Measurements from ENCODE around the gene PLPP4.

The PLPP4 gene

GRCh38 chr10:120457431-120458172, 575 bp downstream of the PLPP4 start:
- no peak for DNase-seq (ENCODE audit: low read depth in 2 of 2)

DNA sequence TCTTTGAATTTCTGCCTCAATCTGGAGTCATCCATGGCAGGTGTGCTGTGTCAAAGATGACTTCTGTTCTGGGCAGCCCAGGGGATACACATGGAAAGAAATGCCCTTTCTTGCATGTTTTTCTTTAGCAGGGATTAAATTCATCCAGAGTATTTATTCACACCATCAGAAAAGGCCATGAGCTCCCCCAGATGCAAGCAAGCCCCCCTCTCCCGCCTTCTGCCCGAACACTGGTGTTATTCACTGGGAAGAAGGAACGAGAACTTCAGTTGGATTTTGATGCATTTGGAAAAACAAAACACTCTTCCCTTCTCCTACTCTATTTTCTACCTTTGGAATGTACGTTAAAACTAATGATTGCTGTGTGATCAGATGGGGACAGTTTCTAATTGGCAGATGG, 1.4 kb downstream of the PLPP4 start:
- DNase-seq (ENCODE audit: low read depth in 2 of 2), result no peak

DNA sequence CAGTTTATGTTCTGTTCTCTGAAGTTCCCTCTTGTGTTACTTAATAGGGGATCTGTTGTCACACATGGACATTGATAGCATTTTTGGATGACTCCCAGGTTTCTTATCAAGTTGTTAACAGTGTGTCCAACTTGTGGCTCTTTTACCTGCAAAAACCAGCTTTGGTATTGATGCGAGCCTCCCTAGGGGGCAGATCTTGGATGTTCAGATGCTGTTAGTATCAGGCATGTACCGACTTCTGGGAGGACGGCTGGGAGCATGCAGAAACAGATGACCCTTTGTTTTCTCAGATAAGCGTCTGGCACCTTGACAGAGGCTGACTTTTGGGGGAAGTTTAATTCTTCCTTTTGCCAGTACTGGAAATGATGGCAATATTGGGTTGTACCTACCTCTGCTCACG, 2.2 kb downstream of the PLPP4 start:
- DNase-seq (ENCODE audit: low read depth in 2 of 2), result no peak

GRCh38 chr10:120460186-120460585, 3.2 kb downstream of the PLPP4 start:
- DNase-seq (ENCODE audit: low read depth in 2 of 2), result no peak

DNA sequence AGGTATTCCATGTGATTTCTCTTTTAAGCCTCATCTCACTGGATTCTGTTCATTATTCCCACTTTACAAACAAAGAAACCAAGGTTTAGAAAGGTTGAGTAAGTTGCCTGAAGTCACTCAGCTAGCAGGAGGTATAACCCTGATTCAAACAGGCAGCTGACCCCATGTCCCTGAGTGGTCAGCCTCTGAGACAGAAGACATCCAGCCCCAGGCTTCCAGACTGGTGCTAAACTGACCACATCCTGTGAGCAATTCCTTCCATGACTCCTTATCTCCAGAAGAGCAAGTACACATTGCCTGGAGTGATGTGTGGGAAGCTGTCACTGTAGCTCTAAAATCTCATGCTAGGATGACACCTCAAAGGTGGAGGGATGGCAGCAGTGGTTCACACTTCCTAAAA, 3.7 kb downstream of the PLPP4 start:
- DNase-seq (ENCODE audit: low read depth in 2 of 2), result no peak

GRCh38 chr10:120462018-120462682, 5.1 kb downstream of the PLPP4 start:
- DNase-seq (ENCODE audit: low read depth in 2 of 2), result no peak

GRCh38 chr10:120465138-120465537, 8.1 kb downstream of the PLPP4 start:
- no peak for DNase-seq (ENCODE audit: low read depth in 2 of 2)

DNA sequence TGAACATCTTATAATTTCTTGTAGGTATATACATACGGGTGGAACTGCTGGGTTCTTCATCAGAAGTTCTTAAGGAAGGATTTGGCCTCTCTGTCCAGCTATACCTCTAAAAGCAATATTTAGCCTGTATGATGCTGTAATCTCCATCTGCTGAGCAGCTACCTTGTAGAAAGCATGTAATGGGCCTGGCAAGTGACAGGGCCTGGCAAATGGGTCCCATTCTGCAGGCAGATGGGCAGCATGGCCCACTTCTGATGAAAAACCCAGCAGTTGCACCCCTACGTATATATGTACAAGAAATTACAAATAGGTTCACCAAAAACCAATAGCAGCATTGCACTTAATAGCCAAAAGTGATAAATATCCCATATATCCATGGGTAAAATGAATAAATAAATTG, 9.0 kb downstream of the PLPP4 start:
- no peak for DNase-seq (ENCODE audit: low read depth in 2 of 2)

- no peak for DNase-seq (ENCODE audit: low read depth in 2 of 2)
Measured at GRCh38 chr10:120473593-120473992, 16.6 kb downstream of the PLPP4 start.

DNA sequence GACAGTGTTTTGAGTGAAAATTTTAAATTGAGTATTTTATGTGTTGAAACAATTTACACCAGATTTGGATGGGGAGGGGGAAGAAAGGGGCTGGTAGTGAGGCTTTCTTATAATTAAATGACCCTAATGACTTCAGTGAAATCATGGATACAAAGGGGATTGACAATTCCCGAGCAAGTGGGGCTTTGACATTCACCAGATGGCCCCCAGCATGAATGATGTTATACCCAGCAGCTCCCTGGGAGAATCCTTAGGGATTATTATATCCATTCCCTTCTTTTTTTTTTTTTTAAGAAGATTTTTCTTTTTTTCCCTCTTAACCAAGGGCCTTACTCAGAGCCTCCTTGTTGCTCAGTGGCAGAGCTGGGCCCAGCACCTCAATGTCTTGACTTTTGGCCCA, 17.9 kb downstream of the PLPP4 start:
- DNase-seq (ENCODE audit: low read depth in 2 of 2), result no peak

DNA sequence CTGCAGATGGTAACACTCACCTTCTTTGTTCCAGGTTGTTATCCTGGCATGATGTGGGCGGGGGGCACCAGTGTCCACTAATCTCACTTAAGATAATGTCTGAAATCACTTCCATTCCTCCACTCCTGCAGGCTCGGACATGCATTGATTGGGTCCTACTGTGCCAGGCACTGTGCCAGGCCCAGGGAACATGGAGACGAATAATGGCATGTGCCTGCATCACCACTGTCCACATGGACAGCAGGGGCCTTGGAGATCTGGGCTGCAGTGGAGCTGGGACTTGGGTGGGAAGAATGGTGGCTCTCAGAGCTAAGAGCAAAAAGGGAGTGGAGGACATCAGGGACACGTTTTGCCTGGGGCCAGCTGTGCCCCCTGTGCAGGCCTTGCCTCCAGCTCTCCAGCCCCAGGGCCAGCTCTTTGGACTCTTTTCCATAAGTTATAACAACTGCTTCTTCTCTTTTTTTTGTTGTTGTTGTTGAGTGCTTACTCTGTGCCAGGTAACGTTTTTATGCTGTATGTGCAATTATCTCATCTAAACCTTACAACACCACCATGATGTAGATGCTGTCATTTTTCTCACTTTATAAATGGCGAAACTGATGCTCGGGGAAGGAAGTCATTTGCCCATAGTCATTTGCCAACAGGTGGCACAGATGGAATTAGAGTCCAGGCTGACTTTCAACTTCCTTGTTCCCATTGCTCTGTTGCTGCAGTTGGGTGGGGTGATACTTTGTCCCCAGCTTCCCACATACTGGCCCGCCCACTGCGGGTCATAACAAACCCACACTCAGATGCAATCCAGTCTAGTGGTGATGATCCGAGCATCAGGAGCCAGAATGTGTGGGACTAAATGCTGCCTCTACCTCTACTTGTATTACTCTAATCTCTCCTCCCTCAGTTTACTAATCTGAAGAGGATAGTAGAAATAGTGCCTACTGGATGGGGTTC, 19.1 kb downstream of the PLPP4 start:
- no peak for DNase-seq (ENCODE audit: low read depth in 2 of 2)

- DNase-seq (ENCODE audit: low read depth in 2 of 2), result no peak
Measured at GRCh38 chr10:120477021-120477742, 20.2 kb downstream of the PLPP4 start.

- no peak for DNase-seq (ENCODE audit: low read depth in 2 of 2)
Measured at GRCh38 chr10:120477743-120478141, 20.7 kb downstream of the PLPP4 start.

GRCh38 chr10:120478386-120478785, 21.4 kb downstream of the PLPP4 start:
- no peak for DNase-seq (ENCODE audit: low read depth in 2 of 2)

GRCh38 chr10:120479506-120479905, 22.5 kb downstream of the PLPP4 start:
- no peak for DNase-seq (ENCODE audit: low read depth in 2 of 2)

DNA sequence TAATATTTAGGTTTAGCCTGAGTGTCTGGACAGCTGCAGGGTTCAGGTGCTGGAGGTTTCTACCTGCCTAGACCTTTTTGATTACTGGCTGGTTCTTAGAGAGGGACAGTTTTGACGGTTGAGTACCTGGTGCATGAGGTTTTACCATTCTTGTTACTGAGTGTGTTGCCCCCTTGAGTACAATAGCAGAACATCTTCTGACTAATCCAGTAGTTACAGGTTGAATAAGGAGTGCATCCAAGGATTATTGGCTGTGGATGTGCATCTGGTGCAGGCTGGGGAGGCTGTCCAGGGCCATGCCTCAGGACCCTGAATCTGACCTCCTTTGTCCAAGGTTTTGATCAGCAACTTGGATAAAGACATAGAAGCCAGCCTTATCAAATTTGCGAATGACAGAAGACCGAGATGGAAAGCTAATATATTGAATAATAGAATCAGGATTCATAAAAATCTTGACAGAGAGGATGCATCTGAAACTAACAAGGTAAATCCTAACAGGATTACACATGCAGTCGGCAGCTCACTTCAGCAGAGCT, 23.1 kb downstream of the PLPP4 start:
- no peak for DNase-seq (ENCODE audit: low read depth in 2 of 2)

DNA sequence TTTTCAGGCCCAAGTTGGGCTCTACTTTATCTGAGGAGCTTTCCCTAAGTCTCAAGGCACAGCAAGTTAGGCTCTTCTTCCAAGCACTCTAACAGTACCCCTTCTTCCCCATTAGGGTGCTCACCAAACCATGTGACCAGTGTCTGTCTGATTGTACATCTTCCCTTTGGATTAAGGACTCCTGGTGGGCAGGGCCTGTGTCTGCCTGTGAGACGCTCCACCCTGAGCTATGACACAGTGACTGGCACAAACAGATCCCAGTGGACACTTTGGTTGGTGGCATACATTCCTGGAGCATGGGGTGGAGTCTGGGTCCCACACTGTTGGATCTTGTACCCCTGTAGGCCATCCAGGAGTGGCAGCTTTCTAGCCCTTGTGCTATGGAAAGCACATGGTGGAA, 23.8 kb downstream of the PLPP4 start:
- no peak for DNase-seq (ENCODE audit: low read depth in 2 of 2)

DNA sequence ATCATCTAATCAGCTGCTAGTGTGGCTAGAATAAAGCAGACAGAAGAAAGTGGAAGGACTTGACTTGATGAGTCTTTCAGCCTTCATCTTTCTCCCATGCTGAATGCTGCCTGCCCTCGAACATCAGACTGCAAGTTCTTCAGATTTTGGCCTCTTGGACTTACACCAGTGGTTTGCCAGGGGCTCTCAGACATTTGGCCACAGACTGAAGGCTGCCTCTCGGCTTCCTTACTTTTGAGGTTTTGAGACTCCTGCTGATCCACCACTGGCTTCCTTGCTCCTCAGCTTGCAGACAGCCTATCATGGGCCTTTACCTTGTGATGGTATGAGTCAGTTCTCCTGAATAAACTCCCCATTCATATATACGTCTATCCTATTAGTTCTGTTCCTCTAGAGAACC, 26.0 kb downstream of the PLPP4 start:
- DNase-seq (ENCODE audit: low read depth in 2 of 2), result no peak

DNA sequence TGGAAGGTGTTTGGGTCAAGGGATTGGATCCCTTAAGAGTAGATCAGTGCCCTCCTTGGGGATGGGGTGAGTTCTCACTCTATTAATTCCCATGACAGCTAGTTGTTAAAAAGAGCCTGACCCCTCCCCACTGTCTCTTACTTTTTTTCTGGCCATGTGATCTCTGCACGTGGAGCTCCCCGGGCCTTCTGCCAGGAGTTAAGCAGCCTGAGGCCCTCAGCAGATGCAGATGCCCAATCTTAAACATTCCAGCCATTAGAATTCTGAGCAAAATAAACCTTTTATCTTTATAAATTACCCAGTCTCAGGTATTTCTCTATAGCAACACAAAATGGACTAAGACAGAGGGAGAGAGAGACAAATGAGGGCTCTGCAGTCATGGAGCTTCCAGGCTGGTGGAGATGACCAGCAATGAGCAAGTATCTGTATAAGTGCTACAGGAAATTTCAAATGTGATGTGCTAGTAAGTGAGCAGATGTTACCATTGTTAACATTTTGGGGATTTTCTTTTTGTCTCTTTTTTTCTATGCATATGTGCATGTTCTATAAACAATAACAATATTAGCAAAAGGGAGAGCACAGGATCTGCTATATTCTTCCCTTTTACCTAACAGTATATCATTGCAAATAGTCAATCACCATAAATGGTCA, 26.7 kb downstream of the PLPP4 start:
- no peak for DNase-seq (ENCODE audit: low read depth in 2 of 2)

- DNase-seq (ENCODE audit: low read depth in 2 of 2), result no peak
Measured at GRCh38 chr10:120485946-120486345, 28.9 kb downstream of the PLPP4 start.

DNA sequence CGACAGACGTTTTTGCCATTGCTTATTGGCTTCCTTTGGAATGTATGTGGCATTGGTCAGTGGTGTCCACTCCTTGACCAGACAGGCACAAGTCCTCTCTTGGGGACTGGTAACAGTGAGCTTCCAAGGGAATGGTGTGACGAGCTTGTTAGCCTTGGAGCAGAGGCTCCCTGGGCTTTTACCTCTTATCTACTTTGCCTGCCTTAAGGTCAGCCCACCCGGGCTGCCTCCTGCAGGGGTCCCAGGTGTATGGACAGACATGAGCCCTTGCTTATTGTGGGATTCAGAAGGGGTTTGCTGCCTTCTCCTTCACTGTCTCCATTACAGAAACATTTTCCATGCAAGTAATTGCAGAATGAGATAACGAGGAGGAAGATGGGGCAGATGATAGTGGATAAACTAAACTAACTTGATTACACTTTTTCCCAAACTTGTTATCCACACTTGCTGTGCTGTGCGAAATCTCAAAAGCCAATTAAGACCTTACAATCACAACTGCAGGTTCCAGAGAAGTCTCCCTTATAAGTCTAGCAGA, 29.7 kb downstream of the PLPP4 start:
- no peak for DNase-seq (ENCODE audit: low read depth in 2 of 2)
